Islet precursor cell (in vitro differentiated cells): ENCODE results near the gene LY6G5C.
A peak's percentile ranks its signal among the peaks of the same experiment; 100 is the strongest.

Source experiments
- DNase-seq: peaks from one replicate; pipeline ENCODE4 v3.0.0-alpha.2; 2018

Gene LY6G5C

DNA sequence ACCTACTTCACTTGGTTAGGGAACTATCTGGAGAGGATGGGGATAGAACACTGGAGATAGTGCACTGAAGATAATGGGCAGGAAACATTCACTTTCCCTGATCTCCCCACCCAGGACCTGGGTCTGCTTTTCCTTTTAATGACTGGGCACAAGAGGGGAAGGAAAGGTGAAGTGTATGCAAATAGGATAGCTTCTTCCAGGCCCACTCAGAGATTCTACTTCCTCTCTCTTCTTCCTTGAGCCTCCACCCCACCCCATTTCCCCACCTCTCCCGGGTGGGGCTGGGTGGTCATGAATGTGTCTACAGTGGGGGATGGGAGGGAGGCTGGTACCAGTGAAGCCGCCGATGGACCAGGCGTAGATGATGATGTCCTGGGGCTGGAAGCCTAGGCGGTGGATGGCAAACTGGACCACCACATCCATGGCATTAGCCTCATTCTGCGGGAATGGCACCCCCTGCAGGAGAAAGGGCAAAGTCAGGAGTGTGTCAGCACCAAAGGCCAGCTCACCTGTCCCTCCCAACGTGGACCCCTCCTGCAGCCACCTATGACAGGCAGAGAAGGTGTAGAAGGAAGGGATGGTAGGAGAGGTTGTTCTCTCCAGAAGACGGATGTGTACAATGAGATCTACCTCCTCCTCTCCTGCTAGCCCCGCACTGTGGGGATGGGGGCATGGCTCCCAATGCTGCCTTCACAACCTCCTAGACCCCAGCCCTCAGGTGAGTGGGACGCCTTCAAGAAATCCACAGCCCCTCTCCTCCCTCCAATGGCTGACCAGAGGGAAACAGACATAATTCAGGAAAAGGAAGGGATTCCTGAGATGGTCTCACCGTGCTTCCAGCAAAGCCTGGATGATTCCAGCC lies 8.6 kb upstream of the LY6G5C start:
- DNase-seq = no peak

DNA sequence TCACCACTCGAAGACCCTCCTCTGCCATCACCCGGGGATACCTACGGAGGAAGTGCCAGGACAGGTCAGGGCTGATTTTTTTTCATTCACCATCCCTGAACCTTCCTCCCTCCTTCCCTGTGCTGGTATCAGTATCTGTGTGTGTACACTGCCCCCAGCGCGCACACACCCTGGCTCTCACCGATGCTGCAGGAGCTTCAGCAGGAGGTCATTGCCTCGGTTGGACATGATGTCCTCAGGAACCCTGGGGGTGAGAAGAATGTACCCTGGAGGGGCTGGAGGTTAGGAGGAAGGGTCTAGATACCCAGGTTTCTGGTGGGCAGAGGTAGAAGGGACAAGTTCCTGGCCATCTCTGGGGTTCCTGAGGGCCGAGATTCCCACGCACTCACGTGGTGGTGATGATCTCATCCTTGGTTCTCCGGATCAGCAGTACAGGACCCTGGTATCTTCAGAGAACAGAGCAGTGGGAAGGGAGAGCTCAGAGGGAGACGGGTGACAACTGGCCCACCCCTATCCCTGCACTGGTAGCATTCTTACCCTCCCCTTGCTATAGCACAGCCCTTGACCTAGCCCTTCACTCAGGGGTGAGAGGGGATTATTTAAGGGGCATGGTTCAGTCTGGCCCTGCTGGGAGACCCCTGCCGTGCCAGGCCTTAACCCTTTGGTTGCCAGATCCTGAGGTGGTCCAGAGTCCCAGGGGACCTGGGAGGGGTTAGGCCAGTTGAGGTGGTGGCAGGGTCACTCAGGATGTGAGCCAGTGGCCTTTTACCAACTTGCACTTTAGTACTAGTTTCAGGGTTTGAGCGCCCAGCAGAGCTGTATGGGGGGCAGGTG lies 7.2 kb upstream of the LY6G5C start:
- DNase-seq = no peak

GRCh38 chr6:31687321-31687720 lies 6.5 kb upstream of the LY6G5C start:
- no peak for DNase-seq

- DNase-seq = no peak
These were observed 5.6 kb upstream of the LY6G5C start for GRCh38 chr6:31686483-31686882.

GRCh38 chr6:31683591-31683990 lies 2.7 kb upstream of the LY6G5C start:
- no peak for DNase-seq

- DNase-seq = peak; percentile 65
These were observed 336 bp upstream of the LY6G5C start for GRCh38 chr6:31681135-31681671.

GRCh38 chr6:31677955-31678354 lies 2.9 kb downstream of the LY6G5C start:
- no peak for DNase-seq

GRCh38 chr6:31676904-31677303 lies 4.0 kb downstream of the LY6G5C start:
- no peak for DNase-seq

DNA sequence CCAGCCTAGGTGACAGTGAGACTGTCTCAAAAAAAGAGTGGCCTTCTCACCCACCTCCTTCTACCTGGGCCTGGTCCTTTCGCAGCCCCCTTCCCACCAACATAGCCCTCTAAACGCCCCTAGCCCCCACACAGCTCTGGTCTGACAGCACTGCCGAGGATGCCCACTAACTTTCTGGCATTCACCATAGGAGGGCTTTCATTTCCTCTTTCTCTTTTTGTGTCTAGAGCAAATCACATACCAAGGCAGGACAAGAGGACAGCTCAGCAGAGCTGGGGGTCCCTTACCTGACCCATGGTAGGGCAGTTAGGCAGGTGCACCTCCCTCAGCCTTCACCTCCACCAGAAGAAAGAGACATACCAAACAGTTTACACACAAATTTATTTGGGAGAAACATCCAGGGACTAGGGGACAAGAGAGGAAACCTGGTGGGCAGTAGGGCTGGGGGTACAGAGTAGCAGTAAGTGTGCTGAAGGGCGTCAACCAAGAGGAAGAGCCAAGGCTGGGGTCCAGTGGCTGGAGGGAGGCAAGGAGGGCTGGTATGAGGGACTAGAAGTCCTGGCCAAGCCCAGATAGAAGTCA lies 4.5 kb downstream of the LY6G5C start:
- DNase-seq = no peak

- DNase-seq = no peak
These were observed 11.2 kb downstream of the LY6G5C start, which contains the start of gene LY6G5B for GRCh38 chr6:31669676-31670075. TSS of gene LY6G5B (plus strand) at chr6:31669976. CDS start at chr6:31670951, 975 bp downstream.

DNA sequence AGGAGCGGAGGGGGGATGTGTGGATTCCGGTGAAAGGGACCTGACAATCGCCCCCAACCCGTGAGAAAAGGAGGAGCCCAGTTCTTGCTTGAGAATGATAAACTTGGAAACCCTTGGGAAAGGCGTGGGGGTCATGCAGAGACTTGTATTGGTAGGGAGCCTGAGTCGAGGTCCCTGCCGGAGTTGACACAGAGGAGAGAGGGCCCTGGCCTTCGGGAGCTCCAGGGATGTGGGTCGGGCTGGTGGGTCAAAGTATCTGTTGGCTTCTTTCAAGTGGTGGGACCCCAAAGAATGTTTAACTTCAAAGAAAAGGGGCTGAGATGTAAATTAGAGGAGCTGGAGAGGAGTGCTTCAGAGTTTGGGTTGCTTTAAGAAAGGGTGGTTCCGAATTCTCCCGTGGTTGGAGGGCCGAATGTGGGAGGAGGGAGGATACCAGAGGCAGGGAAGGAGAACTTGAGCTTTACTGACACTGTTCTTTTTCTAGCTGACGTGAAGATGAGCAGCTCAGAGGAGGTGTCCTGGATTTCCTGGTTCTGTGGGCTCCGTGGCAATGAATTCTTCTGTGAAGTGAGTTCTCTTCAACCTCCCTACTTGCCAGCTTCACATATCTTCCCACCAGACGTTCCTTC lies 14.4 kb downstream of the LY6G5C start:
- no peak for DNase-seq

DNA sequence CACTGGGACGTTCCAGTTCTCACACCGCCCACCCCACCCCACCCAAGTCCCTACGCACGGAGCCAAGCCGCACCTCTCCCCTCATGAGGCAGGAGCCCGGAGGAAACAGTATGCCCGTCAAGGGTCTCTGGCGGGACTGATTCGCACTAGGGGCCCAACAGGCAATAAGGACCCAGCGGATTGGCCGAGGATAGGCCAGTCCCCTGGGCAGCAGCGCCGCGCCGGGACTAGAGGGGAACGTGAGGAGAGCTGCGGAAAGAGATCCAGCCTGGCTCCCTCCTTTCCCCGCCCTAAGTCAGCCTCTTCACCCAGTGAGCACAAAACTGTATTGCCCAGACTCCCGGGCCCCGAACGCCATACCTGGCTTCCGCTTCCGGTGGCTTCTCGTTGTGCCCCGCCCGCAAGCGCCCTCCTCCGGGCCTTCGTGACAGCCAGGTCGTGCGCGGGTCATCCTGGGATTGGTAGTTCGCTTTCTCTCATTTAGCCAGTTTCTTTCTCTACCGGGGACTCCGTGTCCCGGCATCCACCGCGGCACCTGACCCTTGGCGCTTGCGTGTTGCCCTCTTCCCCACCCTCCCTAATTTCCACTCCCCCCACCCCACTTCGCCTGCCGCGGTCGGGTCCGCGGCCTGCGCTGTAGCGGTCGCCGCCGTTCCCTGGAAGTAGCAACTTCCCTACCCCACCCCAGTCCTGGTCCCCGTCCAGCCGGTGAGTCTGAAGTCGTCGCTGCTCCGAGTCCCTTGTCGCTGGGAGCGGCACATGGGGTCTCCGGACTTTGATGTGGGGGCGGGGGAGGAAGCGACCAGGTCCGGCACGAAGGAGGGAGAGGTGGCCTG lies 15.1 kb downstream of the LY6G5C start, which contains the start of gene CSNK2B:
TSS of gene CSNK2B (plus strand) at position 580 of the 836 bp plus-strand sequence. CDS start 752 bp downstream, outside the sequence.
- DNase-seq = peak; percentile 99

DNA sequence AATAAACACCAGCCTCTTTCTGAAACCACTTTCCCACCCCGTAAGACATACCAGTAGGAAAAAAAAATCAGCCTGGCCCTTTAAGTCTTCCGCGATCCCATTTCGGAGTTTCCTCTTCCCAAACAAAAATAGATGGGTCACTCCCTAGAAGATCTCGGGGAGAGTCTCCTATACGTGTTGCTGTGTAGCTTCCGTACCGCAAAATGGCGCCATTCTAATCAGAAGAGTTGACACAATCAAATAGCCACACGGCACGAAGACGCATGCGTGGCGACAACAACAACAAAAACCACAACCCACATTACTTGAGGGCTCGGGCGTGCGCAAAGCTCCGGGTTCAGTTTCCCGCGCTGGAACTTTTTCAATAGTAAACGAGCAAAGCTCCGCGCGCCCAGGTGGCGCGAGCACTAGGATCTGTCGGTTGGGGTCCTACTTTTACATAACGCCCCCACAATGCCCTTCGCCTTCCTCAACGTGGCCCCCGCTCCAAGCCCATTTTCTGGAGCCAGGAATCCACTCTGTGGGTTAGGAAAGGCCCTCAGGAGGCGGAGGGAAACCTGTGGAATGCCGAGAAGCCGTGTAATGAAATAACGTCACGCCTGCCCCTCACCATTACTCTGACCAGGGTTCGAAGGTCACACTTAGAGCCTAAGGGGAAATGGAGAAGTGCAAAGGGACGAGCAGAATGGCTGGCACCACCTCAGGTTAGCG lies 15.9 kb downstream of the LY6G5C start, which contains the start of gene GPANK1:
TSS of gene GPANK1 (minus strand) at position 208 of the 711 bp plus-strand sequence. CDS start 519 bp downstream, outside the sequence.
- peak; percentile 89 for DNase-seq

- peak; percentile 77 for DNase-seq
These were observed 16.7 kb downstream of the LY6G5C start for GRCh38 chr6:31663961-31664789.

GRCh38 chr6:31663126-31663960 lies 17.5 kb downstream of the LY6G5C start:
- no peak for DNase-seq

DNA sequence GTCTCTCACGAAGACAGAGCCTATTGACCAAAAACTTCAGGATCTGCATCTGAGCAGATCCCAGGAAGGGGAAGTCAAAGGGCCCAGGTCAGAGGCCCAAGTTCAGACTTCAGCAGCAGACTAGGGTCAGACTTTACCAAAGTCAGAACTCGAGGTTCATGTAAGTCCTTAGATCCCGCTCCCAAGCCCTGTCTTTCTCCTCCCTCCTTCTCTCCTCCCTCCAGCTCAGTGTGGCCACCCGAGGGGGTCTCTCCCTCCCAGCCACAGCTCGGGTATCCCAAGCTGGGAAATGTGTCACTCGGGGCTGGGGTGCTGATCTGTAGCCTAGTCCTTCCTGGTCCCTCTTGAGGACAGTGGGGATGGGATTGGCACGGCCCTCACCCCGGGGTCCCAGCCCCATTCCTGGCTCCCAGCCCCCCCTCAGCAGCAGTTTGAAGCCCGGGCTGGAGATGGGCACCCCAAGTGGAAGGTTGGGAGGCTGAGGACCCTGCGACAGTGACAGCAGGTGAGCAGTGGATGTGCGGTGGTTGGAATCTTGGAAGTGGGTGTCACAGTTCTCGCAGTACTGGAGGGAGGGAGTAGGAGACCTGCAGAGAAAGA lies 18.6 kb downstream of the LY6G5C start:
- no peak for DNase-seq

DNA sequence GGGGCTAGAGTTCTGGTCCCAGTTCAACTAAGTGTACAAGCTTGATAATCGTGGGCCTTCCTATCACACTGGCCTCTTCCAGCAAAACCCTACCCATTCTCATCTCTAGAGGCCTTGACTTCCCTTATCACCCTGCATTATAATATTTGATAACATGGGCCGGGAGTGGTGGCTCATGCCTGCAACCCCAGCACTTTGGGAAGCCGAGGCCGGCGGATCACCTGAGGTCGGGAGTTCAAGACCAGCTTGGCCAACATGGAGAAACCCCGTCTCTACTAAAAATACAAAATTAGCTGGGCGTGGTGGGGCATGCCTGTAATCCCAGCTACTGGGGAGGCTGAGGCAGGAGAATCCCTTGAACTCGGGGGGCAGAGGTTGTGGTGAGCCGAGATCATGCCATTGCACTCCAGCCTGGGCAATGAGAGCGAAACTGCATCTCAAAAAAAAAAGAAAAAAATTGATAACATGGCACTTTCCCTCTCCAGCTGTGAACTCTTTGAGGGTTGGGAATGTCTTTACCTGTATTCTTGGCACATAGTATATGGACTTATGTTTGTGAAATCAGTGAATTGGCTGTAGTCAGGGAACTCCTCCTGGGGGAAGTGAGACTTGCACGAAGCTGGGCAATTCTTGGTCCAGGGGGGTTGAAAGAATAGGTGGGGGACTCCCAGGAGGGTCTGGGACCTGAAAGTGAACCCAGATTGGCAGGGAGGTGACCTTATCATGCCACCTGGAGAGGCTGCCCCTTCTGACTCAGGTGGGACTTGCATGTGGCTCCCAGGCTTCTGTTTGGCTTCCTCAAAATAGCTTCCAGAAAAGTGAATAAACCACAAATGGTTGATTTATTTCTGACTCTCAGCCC lies 19.4 kb downstream of the LY6G5C start:
- DNase-seq = no peak
